ENCODE measurements around the gene KCNG2. TPM values are rescaled to one million over a fixed set of nuclear protein-coding genes. Genes with fewer than 3 reads are reported as not detected.

The KCNG2 gene
- total RNA-seq, 1 donor from 2014 or later = not detected

DNA sequence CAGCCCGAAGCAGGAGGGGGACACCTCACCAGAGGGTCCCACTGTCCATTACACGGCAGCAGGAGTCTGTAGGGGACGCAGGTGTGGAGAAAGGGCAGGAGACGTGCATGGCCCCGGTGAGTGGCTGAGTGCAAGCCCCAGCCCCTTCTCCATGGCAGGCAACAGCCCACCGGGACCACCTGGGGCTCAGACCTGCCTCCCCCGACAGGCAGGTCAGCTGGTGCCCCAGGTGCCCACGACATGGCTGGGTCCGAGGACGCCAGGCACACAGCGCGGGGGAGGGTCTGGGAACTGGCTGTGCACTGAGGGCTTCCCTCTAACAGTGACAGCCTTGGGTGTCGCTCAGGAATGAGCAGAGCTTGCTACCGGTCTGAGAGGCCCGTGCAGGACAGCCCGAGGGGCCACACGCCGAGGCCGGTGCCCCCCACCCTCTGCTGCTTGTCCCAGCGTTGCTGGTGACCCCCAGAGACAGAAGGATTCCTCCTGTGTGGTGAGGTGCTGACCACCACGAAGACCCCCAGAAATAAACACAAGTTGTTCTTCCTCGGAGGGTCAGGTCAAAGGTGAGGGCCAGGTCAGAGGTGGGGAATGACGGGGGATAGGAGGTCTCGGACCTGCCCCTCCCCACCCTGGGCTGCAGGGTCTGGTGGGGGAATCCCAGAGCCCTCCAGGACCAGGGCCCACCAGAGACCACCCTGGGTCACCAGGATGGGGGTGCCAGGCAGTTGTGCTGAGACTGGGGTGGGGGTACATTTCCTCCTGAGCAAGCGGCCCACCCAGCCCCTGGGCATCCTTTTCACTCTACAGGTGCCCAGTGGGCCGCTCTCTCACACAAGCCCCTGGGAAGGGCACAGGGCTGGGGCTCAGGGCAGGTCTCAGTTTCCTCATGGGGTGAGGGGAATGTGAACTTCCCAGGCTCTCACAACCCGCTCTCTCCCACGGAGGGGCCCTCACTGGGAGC is 103.2 kb downstream of the KCNG2 start:
- no peak for ATAC-seq (ENCODE audit: low read depth)
- Mint-ChIP-seq H3K4me3 (no peak overlapping the region), H3K27ac (no peak overlapping the region), H3K4me1 (no peaks in the 10 kb centered on the region), H3K9me3 (peaks cover 13% of the 10 kb centered on the region), H3K36me3 (ENCODE audit: low read depth) (peaks cover 29% of the 10 kb centered on the region), H3K27me3 (no peaks in the 10 kb centered on the region)
- intact Hi-C loops (cut with micrococcal nuclease) = no loop called here
- TF ChIP-seq, protein P1, sequence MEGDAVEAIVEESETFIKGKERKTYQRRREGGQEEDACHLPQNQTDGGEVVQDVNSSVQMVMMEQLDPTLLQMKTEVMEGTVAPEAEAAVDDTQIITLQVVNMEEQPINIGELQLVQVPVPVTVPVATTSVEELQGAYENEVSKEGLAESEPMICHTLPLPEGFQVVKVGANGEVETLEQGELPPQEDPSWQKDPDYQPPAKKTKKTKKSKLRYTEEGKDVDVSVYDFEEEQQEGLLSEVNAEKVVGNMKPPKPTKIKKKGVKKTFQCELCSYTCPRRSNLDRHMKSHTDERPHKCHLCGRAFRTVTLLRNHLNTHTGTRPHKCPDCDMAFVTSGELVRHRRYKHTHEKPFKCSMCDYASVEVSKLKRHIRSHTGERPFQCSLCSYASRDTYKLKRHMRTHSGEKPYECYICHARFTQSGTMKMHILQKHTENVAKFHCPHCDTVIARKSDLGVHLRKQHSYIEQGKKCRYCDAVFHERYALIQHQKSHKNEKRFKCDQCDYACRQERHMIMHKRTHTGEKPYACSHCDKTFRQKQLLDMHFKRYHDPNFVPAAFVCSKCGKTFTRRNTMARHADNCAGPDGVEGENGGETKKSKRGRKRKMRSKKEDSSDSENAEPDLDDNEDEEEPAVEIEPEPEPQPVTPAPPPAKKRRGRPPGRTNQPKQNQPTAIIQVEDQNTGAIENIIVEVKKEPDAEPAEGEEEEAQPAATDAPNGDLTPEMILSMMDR (IDR thresholded peaks at IDR 0.05) = no peak
- ChIA-PET POLR2A (no interaction called here), CTCF (no interaction called here)
- DNase-seq = no peak

DNA sequence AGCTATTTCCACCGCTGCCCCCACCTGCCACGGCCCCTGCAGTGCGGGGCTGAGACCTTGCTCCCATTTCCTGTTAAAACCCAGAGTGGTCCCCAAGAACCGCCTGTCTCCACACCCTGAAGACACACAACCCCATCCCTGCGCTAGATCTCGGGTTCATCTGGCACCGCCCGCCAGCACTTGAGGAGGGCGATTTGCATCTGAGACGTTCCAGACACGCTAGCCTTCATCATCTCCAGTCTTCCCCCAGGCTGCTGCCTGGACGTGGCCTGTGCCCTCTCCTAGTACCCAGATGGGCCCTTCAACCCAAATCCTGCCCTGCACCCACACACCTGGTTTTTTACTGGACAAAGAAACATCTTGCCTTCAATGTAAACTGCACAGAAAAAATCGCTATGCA is 103.9 kb downstream of the KCNG2 start:
- no peaks in the 10 kb centered on the region for H3K27me3 Mint-ChIP-seq
- no peak for ATAC-seq (ENCODE audit: low read depth)
- H3K4me3 Mint-ChIP-seq = no peak overlapping the region
- intact Hi-C loops (cut with micrococcal nuclease) = no loop called here
- peaks cover 31% of the 10 kb centered on the region for H3K36me3 Mint-ChIP-seq (ENCODE audit: low read depth)
- H3K4me1 Mint-ChIP-seq = no peaks in the 10 kb centered on the region
- CTCF ChIA-PET = no interaction called here
- POLR2A ChIA-PET = no interaction called here
- TF ChIP-seq, protein P1 (IDR thresholded peaks at IDR 0.05) = no peak
- no peak for DNase-seq
- peaks cover 12% of the 10 kb centered on the region for H3K9me3 Mint-ChIP-seq
- no peak overlapping the region for H3K27ac Mint-ChIP-seq

DNA sequence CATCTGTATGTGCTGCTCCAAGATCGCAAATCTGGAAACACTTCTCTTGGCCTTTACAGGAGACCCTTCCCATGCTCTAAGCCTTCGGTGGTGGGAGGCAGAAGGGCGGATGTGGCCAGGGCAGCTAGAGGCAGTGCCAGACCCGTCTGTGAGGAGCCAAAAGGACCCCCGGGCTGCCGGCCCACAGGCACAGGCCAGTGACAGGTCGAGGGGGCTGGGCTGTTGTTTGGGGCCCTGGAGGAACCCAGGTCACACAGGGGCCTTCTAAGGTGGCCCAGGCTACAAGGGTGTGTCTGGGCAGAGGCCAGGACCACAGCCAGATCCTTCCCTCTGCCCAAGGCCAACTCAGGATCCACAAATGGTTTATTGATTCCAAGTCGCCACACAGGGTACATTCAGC is 104.3 kb downstream of the KCNG2 start:
- ATAC-seq (ENCODE audit: low read depth) (no peak), DNase-seq (no peak)
- no peak overlapping the region for H3K27ac Mint-ChIP-seq
- peaks cover 29% of the 10 kb centered on the region for H3K36me3 Mint-ChIP-seq (ENCODE audit: low read depth)
- H3K4me3 Mint-ChIP-seq = no peak overlapping the region
- no peaks in the 10 kb centered on the region for H3K27me3 Mint-ChIP-seq
- H3K9me3 Mint-ChIP-seq = peaks cover 8% of the 10 kb centered on the region
- H3K4me1 Mint-ChIP-seq = no peaks in the 10 kb centered on the region
- POLR2A ChIA-PET = no interaction called here
- intact Hi-C loops (cut with micrococcal nuclease) = no loop called here
- TF ChIP-seq, protein P1 (IDR thresholded peaks at IDR 0.05) = no peak
- CTCF ChIA-PET = no interaction called here

DNA sequence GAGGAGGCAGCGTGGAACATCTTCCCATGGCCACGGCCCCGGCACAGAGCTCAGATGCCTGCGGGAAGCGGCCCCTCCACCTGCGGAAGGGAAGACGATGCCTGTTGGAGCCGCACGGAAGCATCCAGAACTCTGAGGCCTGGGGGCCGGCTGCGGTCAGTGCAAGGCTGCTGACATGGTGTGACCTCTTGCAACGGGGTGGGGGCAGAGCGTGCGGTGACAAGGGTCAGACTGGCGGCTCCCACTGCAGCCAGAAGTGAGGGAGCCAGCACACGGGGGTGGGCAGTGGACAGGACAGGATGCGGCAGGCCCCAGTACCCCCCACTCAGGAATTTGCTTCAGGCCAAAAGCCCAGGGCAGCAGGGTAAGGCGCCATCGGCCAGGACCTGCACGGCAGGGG is 104.9 kb downstream of the KCNG2 start:
- peaks cover 5% of the 10 kb centered on the region for H3K9me3 Mint-ChIP-seq
- ChIA-PET POLR2A (no interaction called here), CTCF (no interaction called here)
- H3K27me3 Mint-ChIP-seq = no peaks in the 10 kb centered on the region
- TF ChIP-seq, protein P1 (IDR thresholded peaks at IDR 0.05) = no peak
- DNase-seq (no peak), ATAC-seq (ENCODE audit: low read depth) (no peak)
- H3K36me3 Mint-ChIP-seq (ENCODE audit: low read depth) = peaks cover 29% of the 10 kb centered on the region
- H3K4me3 Mint-ChIP-seq = no peak overlapping the region
- no peaks in the 10 kb centered on the region for H3K4me1 Mint-ChIP-seq
- H3K27ac Mint-ChIP-seq = no peak overlapping the region
- intact Hi-C loops (cut with micrococcal nuclease) = no loop called here

DNA sequence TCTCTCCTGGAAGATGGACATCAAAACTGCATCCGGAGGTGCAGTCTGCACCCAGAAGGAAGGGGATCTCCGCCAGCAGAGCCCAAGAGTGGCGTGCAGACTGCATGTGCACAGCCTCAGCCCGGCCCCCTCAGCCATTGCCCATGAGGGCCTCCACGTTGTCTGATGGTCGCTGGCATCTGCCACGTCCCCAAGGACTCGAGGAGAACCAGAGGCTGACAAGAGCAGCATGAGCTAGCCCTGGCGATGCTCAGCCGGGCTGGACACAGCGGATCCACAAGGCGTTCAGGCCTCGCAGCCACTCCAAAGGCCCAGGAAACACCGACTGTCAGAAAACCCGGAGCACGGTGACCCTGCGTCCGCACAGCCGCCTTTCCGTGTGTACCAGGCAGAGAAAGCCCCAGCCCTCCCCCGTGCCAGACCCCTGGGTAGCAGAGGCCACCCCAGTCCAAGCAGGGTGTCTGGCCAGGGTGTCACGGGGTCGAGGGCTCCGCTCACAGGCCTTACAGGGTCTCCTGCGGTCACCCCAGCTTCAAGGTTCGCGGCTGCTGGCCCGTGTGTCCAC is 105.4 kb downstream of the KCNG2 start:
- Mint-ChIP-seq H3K36me3 (ENCODE audit: low read depth) (peaks cover 30% of the 10 kb centered on the region), H3K9me3 (peaks cover 2% of the 10 kb centered on the region), H3K27ac (no peak overlapping the region), H3K27me3 (no peaks in the 10 kb centered on the region), H3K4me1 (no peaks in the 10 kb centered on the region), H3K4me3 (no peak overlapping the region)
- DNase-seq (no peak), ATAC-seq (ENCODE audit: low read depth) (no peak)
- TF ChIP-seq, protein P1 (IDR thresholded peaks at IDR 0.05) = no peak
- CTCF ChIA-PET = no interaction called here
- intact Hi-C loops (cut with micrococcal nuclease) = no loop called here
- POLR2A ChIA-PET = no interaction called here
